ENCODE measurements around the gene CAPN15.

DNA sequence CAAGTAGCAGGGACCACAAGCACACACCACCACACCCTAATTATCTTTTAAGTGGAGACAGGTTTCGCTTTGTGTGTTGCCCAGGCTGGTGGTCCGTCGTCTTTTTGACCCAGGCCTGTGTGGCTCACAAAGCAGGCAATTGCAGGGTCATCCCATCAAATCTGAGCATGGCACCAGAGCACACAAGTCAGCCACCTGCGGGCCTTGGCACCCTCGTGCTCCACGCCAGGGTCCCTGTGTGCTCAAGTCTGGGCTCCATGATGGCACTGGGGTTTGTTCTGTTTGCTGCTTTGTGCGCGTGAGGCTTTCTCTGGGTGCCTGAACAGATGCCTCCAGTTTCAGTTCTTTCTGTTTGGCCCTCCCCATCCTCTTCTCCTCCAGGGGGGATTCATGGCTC, 2.4 kb upstream of the CAPN15 start:
- TF ChIP-seq SIN3A (IDR thresholded peaks at IDR 0.05; ENCODE audit: borderline replicate concordance, insufficient read depth, low read length) (no peak), TAF1 (IDR thresholded peaks at IDR 0.05; ENCODE audit: borderline replicate concordance, insufficient read depth, low read length) (no peak), POLR2AphosphoS5 (IDR thresholded peaks at IDR 0.05; ENCODE audit: low read depth, low read length) (no peak), FOXP2 (optimal IDR thresholded peaks at IDR 0.05; ENCODE audit: borderline replicate concordance, extremely low read depth, extremely low read length, insufficient read depth) (no peak)
- TF ChIP-seq, protein P1, sequence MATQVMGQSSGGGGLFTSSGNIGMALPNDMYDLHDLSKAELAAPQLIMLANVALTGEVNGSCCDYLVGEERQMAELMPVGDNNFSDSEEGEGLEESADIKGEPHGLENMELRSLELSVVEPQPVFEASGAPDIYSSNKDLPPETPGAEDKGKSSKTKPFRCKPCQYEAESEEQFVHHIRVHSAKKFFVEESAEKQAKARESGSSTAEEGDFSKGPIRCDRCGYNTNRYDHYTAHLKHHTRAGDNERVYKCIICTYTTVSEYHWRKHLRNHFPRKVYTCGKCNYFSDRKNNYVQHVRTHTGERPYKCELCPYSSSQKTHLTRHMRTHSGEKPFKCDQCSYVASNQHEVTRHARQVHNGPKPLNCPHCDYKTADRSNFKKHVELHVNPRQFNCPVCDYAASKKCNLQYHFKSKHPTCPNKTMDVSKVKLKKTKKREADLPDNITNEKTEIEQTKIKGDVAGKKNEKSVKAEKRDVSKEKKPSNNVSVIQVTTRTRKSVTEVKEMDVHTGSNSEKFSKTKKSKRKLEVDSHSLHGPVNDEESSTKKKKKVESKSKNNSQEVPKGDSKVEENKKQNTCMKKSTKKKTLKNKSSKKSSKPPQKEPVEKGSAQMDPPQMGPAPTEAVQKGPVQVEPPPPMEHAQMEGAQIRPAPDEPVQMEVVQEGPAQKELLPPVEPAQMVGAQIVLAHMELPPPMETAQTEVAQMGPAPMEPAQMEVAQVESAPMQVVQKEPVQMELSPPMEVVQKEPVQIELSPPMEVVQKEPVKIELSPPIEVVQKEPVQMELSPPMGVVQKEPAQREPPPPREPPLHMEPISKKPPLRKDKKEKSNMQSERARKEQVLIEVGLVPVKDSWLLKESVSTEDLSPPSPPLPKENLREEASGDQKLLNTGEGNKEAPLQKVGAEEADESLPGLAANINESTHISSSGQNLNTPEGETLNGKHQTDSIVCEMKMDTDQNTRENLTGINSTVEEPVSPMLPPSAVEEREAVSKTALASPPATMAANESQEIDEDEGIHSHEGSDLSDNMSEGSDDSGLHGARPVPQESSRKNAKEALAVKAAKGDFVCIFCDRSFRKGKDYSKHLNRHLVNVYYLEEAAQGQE (IDR thresholded peaks at IDR 0.05; ENCODE audit: insufficient read depth in 1 of 2, low read depth in 2 of 2, low read length in 2 of 2) = no peak

Measured in PFSK-1 (cell line).